Right renal pelvis (tissue), 4 donors: ENCODE data around the gene TMEM235. TPM values are rescaled to one million over a fixed set of nuclear protein-coding genes. Genes with fewer than 3 reads are reported as not detected.

ENCODE experiments used
- DNase-seq, 4 donors: peaks; one replicate each; pipeline ENCODE4 v3.0.0-alpha.2; 2013; ENCODE audit warnings: low read depth in 4 of 4, low spot score in 3 of 4, missing footprints in 1 of 4
- polyA plus RNA-seq, 4 donors: library from polyadenylated mRNA; unstranded; fragments of 120-200 nt; gene quantifications; one replicate each; pipeline ENCODE4 v1.2.1, GENCODE V29; 2013; ENCODE audit not compliant: insufficient read length in 4 of 4

Gene TMEM235
- polyA plus RNA-seq, 4 donors, result 0.05 to 0.12 TPM; not detected in 2

GRCh38 chr17:78236362-78237127 is 5.1 kb downstream of the TMEM235 start:
- no peak for DNase-seq

- DNase-seq, result no peak
Observed at GRCh38 chr17:78237401-78238012, 6.1 kb downstream of the TMEM235 start.

GRCh38 chr17:78238823-78239488 is 7.5 kb downstream of the TMEM235 start:
- DNase-seq, result no peak

- no peak for DNase-seq
Observed at GRCh38 chr17:78239489-78239931, 8.1 kb downstream of the TMEM235 start.

GRCh38 chr17:78240012-78240655 is 8.7 kb downstream of the TMEM235 start:
- DNase-seq, result no peak

- DNase-seq, result no peak
Observed at GRCh38 chr17:78240839-78241238, 9.4 kb downstream of the TMEM235 start.

- no peak for DNase-seq
Observed at GRCh38 chr17:78241277-78242023, 10.0 kb downstream of the TMEM235 start.

GRCh38 chr17:78242024-78242742 is 10.8 kb downstream of the TMEM235 start:
- DNase-seq, result no peak

- DNase-seq, result no peak
Observed at GRCh38 chr17:78247304-78247703, 15.9 kb downstream of the TMEM235 start.

- DNase-seq, result no peak
Observed at GRCh38 chr17:78248051-78248914, 16.9 kb downstream of the TMEM235 start.

- no peak for DNase-seq
Observed at GRCh38 chr17:78249074-78249817, 17.8 kb downstream of the TMEM235 start.

- no peak for DNase-seq
Observed at GRCh38 chr17:78249818-78250806, 18.7 kb downstream of the TMEM235 start.

GRCh38 chr17:78250891-78251772 is 19.7 kb downstream of the TMEM235 start:
- peak in 3 of 4 donors; percentile 59 to 74 (median 71) for DNase-seq

GRCh38 chr17:78251773-78252103 is 20.3 kb downstream of the TMEM235 start:
- DNase-seq, result no peak

GRCh38 chr17:78252111-78252634 is 20.7 kb downstream of the TMEM235 start:
- no peak for DNase-seq
